ENCODE results near the gene MAFB. TPM values are rescaled to one million over a fixed set of nuclear protein-coding genes. Genes with fewer than 3 reads are reported as not detected.

Gene MAFB
- polyA plus RNA-seq, 3 donors = 113 to 161 (median 134) TPM

DNA sequence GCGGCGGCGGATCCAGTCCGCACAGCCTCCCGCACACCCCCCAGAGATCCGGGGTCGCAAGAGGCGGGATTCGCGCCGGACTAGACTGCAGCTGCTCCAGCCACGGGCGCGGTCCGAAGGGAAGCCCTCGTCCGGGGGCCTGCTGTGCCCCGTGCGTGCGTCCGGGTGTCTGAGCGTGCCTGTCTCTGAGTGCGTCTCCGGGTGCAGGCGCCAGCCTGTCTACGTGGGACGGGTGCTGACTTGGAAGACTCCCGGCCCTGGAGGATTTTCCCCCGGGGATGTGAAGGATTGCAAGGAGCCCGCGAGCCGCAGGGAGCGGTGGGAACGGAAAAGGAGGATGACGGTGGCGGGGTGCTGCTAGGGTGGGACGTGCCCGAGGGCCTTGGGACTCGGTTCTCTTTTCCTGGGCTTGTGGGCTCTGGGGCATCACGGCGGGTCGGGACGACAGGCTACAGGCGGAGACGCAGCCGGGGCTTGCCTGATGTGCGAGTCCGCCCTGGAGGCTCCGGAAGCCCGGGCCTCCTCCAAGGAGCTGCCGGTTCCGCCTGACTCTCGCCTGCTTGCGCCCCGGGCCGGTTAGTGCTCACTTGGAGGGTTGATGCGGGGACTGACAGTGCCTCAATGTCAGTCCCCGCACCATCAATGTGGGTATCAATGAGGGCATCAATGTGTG lies 5.7 kb downstream of the MAFB start:
- 1% methylated on average over 58 of the region's 58 CpGs for WGBS (ENCODE audit: insufficient coverage)
- Histone ChIP-seq H4K20me1 (ENCODE audit: insufficient read depth, low read length) (peaks cover 71% of the 10 kb centered on the region), H3K36me3 (replicated peaks in 1 of 2; ENCODE audit: control insufficient read depth in 1 of 2, insufficient read depth in 2 of 2, low read length in 2 of 2) (peaks cover 5 to 31% of the 10 kb centered on the region in 2 donors), H3K4me1 (ENCODE audit: control insufficient read depth in 1 of 2, insufficient read depth in 2 of 2, low read length in 2 of 2) (peaks cover 60 to 69% of the 10 kb centered on the region in 2 donors), H3K4me2 (replicated peaks; ENCODE audit: extremely low read depth, low read length, poor library complexity, severe bottlenecking) (peak overlapping the region; percentile 94), H3K79me2 (ENCODE audit: insufficient read depth, low read length) (peaks cover 31% of the 10 kb centered on the region), H3K27me3 (ENCODE audit: control insufficient read depth in 2 of 2, insufficient read depth in 2 of 2, low read length in 2 of 2) (peaks cover 16 to 58% of the 10 kb centered on the region in 2 donors), H3K4me3 (replicated peaks in 1 of 3; ENCODE audit: low read depth in 2 of 3, low read length in 3 of 3) (peak overlapping the region; percentile 93 to 99 (median 97)), H3K9ac (ENCODE audit: insufficient read depth, low read length, poor library complexity, severe bottlenecking) (peak overlapping the region; percentile 41), H3K27ac (ENCODE audit: low read depth in 1 of 2, low read length in 2 of 2) (peak overlapping the region; percentile 7 to 45), H2AFZ (ENCODE audit: insufficient read depth, low read depth, low read length, poor library complexity, severe bottlenecking) (no peak overlapping the region), H3K9me3 (replicated peaks in 1 of 2; ENCODE audit: control insufficient read depth in 1 of 2, insufficient read depth in 1 of 2, low read length in 2 of 2) (no peaks in the 10 kb centered on the region)
- intact Hi-C loops (cut with micrococcal nuclease) = loop anchor here in 1 of 2 donors (10.0 kb wide), 4 partner anchors 109 to 359 kb away; no protein-coding TSS in a partner anchor
- H3K27ac Mint-ChIP-seq = peak overlapping the region; percentile 41 to 88 (median 79)
- TF ChIP-seq, protein P1, sequence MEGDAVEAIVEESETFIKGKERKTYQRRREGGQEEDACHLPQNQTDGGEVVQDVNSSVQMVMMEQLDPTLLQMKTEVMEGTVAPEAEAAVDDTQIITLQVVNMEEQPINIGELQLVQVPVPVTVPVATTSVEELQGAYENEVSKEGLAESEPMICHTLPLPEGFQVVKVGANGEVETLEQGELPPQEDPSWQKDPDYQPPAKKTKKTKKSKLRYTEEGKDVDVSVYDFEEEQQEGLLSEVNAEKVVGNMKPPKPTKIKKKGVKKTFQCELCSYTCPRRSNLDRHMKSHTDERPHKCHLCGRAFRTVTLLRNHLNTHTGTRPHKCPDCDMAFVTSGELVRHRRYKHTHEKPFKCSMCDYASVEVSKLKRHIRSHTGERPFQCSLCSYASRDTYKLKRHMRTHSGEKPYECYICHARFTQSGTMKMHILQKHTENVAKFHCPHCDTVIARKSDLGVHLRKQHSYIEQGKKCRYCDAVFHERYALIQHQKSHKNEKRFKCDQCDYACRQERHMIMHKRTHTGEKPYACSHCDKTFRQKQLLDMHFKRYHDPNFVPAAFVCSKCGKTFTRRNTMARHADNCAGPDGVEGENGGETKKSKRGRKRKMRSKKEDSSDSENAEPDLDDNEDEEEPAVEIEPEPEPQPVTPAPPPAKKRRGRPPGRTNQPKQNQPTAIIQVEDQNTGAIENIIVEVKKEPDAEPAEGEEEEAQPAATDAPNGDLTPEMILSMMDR (IDR thresholded peaks at IDR 0.05) = no peak
- peaks cover 74 to 76% (median 75%) of the 10 kb centered on the region in 3 donors for H3K27me3 Mint-ChIP-seq (ENCODE audit: low read depth in 3 of 3)
- peak overlapping the region; percentile 99 to 100 for H3K4me3 Mint-ChIP-seq
- DNase-seq = peak; percentile 51 to 60 (median 54)
- H3K4me1 Mint-ChIP-seq = peaks cover 64% of the 10 kb centered on the region
- H3K36me3 Mint-ChIP-seq = peaks cover 55 to 56% of the 10 kb centered on the region in 2 donors
- peaks cover 0 to 55% (median 32%) of the 10 kb centered on the region in 7 donors for H3K9me3 Mint-ChIP-seq

DNA sequence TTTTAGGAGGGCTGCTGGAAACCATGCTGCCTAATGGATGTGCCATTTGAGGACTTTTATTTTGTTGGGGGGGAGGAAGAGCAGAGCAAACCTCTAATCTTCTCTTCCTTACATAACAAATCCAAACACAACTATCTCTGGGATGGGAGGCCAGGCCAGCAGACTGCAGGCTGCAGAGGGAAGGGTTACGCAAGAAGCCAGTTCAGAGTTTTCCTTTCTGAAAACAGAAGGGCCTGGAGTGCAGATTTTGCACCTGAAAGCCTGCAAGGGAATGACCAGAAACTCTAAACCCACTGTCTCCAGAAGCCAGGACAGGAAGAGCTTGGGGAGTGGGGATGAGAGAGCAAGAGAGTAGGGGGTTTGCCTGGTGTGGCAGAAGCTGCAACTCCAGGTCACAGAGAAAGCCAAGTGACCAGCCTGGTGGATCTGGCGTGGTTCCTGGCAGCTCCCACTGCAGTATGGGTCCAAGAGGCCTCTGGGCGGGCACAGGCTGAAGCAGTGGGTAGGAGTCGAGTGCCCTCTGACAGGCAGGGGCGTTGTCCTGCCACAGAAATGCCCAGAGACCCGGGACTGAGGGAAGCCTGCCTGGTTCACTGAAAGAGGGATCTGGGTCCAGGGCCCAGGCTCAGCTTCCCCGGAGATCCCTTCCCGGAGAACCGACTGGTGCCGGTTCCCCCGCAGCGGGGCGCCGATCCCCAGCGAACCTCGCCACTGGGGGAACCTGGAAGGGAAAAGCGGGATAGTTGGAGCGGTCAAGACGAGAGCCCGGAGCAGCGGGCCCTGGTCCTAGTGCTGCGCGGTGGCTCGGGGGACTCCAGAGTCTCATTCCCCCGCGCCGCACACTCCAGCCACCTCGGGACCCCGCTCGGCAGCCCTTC lies 6.7 kb downstream of the MAFB start:
- Mint-ChIP-seq H3K4me3 (peak overlapping the region; percentile 99 to 100), H3K27ac (peak overlapping the region in 5 of 7 donors; percentile 79 to 87 (median 79)), H3K9me3 (peaks cover 0 to 50% (median 29%) of the 10 kb centered on the region in 7 donors), H3K4me1 (peaks cover 68% of the 10 kb centered on the region), H3K36me3 (peaks cover 53% of the 10 kb centered on the region in 2 donors), H3K27me3 (ENCODE audit: low read depth in 3 of 3) (peaks cover 77 to 82% (median 81%) of the 10 kb centered on the region in 3 donors)
- peaks cover 60 to 69% of the 10 kb centered on the region in 2 donors for H3K4me1 ChIP-seq (ENCODE audit: control insufficient read depth in 1 of 2, insufficient read depth in 2 of 2, low read length in 2 of 2)
- no peaks in the 10 kb centered on the region for H3K9me3 ChIP-seq (replicated peaks in 1 of 2; ENCODE audit: control insufficient read depth in 1 of 2, insufficient read depth in 1 of 2, low read length in 2 of 2)
- DNase-seq = no peak
- peaks cover 21% of the 10 kb centered on the region for H3K79me2 ChIP-seq (ENCODE audit: insufficient read depth, low read length)
- H4K20me1 ChIP-seq (ENCODE audit: insufficient read depth, low read length) = peaks cover 61% of the 10 kb centered on the region
- peak overlapping the region; percentile 93 to 99 (median 97) for H3K4me3 ChIP-seq (replicated peaks in 1 of 3; ENCODE audit: low read depth in 2 of 3, low read length in 3 of 3)
- peak overlapping the region; percentile 41 for H3K9ac ChIP-seq (ENCODE audit: insufficient read depth, low read length, poor library complexity, severe bottlenecking)
- TF ChIP-seq, protein P1 (IDR thresholded peaks at IDR 0.05) = no peak
- peaks cover 5 to 31% of the 10 kb centered on the region in 2 donors for H3K36me3 ChIP-seq (replicated peaks in 1 of 2; ENCODE audit: control insufficient read depth in 1 of 2, insufficient read depth in 2 of 2, low read length in 2 of 2)
- peak overlapping the region in 1 of 2 donors; percentile 24 for H3K27ac ChIP-seq (ENCODE audit: low read depth in 1 of 2, low read length in 2 of 2)
- H3K27me3 ChIP-seq (ENCODE audit: control insufficient read depth in 2 of 2, insufficient read depth in 2 of 2, low read length in 2 of 2) = peaks cover 18 to 58% of the 10 kb centered on the region in 2 donors
- H3K4me2 ChIP-seq (replicated peaks; ENCODE audit: extremely low read depth, low read length, poor library complexity, severe bottlenecking) = peak overlapping the region; percentile 94
- H2AFZ ChIP-seq (ENCODE audit: insufficient read depth, low read depth, low read length, poor library complexity, severe bottlenecking) = no peak overlapping the region
- 14% methylated on average over 27 of the region's 30 CpGs for WGBS (ENCODE audit: insufficient coverage)
- intact Hi-C loops (cut with micrococcal nuclease) = loop anchor here in 1 of 2 donors (10.0 kb wide), 4 partner anchors 108 to 358 kb away; no protein-coding TSS in a partner anchor

All from CD14-positive monocyte (primary cell).